BJ (cell line): ENCODE measurements around the gene ACYP2. TPM values are rescaled to one million over a fixed set of nuclear protein-coding genes. Genes with fewer than 3 reads are reported as not detected.

Experiments
- CTCF ChIA-PET: fragments of 350-600 bp; formaldehyde crosslinking; extraction: SDS; loops from one replicate; lab custom pipeline; 2021; ENCODE audit warnings: antibody characterized with exemption, inconsistent platforms; lab: Yijun Ruan, JAX
- POLR2A ChIA-PET: fragments of 300-600 bp; sonication (Branson Sonifier 250); formaldehyde crosslinking; extraction: SDS; loops from one replicate; lab custom pipeline; 2021; ENCODE audit warnings: antibody characterized with exemption; lab: Charles Lee
- DNase-seq: peaks from one replicate; pipeline ENCODE4 v3.0.0-alpha.2; 2011; ENCODE audit warnings: low read depth
- H3K27me3 ChIP-seq: 2 replicates; pipeline ENCODE4 v1.6.0; 2011; ENCODE audit warnings: low read length; ENCODE audit not compliant: control insufficient read depth, insufficient read depth
- H3K36me3 ChIP-seq: 2 replicates; pipeline ENCODE4 v1.5.1; 2011; ENCODE audit warnings: low read length; ENCODE audit not compliant: control insufficient read depth, insufficient read depth
- H3K4me3 ChIP-seq: 2 replicates; pipeline ENCODE4 v1.5.1; 2011; ENCODE audit warnings: low read depth, mild to moderate bottlenecking, control low read depth, low read length
- CTCF ChIP-seq: IDR thresholded peaks from 2 replicates; pipeline ENCODE4 v1.5.1; 2011; ENCODE audit warnings: low read depth, mild to moderate bottlenecking, control low read depth, inconsistent platforms, low read length, moderate library complexity; ENCODE audit not compliant: insufficient read depth
- polyA plus RNA-seq: library from polyadenylated mRNA; depleted of rRNA; stranded (reverse); fragments of >200 nt; gene quantifications from 2 replicates; pipeline ENCODE4 v1.2.3, GENCODE V29; 2011

ACYP2 gene
- polyA plus RNA-seq, 1 experiment, result 7.0 TPM

GRCh38 chr2:54158311-54158710 lies 42.9 kb downstream of the ACYP2 start:
- Histone ChIP-seq H3K4me3 (no peak overlapping the region), H3K27me3 (no peaks in the 10 kb centered on the region), H3K36me3 (no peaks in the 10 kb centered on the region)
- no peak for DNase-seq
- ChIA-PET CTCF (no interaction called here), POLR2A (no interaction called here)
- no peak for TF ChIP-seq CTCF

- Histone ChIP-seq H3K36me3 (no peaks in the 10 kb centered on the region), H3K27me3 (no peaks in the 10 kb centered on the region), H3K4me3 (no peak overlapping the region)
- TF ChIP-seq CTCF, result no peak
- ChIA-PET POLR2A (no interaction called here), CTCF (interaction anchor here (0.6 to 2.0 kb wide), 9 partner anchors 9 to 544 kb away, joined by 3 to 8 read pairs (median 4); no protein-coding TSS in a partner anchor)
- no peak for DNase-seq
These were observed 46.4 kb downstream of the ACYP2 start for GRCh38 chr2:54161660-54162424.

- DNase-seq, result no peak
- H3K36me3 ChIP-seq, result no peaks in the 10 kb centered on the region
- H3K4me3 ChIP-seq, result no peak overlapping the region
- no peak for TF ChIP-seq CTCF
- POLR2A ChIA-PET, result no interaction called here
- no peaks in the 10 kb centered on the region for H3K27me3 ChIP-seq
- CTCF ChIA-PET, result interaction anchor here (1.2 kb wide), 1 partner anchor 394 kb away, joined by 3 read pairs; no protein-coding TSS in a partner anchor
These were observed 48.7 kb downstream of the ACYP2 start for GRCh38 chr2:54164106-54164505.

GRCh38 chr2:54166121-54166773 lies 50.8 kb downstream of the ACYP2 start:
- Histone ChIP-seq H3K27me3 (no peaks in the 10 kb centered on the region), H3K36me3 (no peaks in the 10 kb centered on the region), H3K4me3 (no peak overlapping the region)
- no peak for DNase-seq
- ChIA-PET POLR2A (no interaction called here), CTCF (interaction anchor here (1.1 to 1.2 kb wide), 2 partner anchors 10 to 538 kb away, joined by 3 read pairs; no protein-coding TSS in a partner anchor)
- TF ChIP-seq CTCF, result no peak

GRCh38 chr2:54176577-54176976 lies 61.2 kb downstream of the ACYP2 start:
- CTCF ChIA-PET, result interaction anchor here (0.5 to 4.9 kb wide), 17 partner anchors 10 to 662 kb away, joined by 3 to 27 read pairs (median 3); no protein-coding TSS in a partner anchor
- H3K27me3 ChIP-seq, result no peaks in the 10 kb centered on the region
- H3K4me3 ChIP-seq, result no peak overlapping the region
- no peaks in the 10 kb centered on the region for H3K36me3 ChIP-seq
- DNase-seq, result no peak
- TF ChIP-seq CTCF, result peak; percentile 58
- POLR2A ChIA-PET, result no interaction called here
